HG03439 (cell line): ENCODE data around the gene TMPRSS13.
"Not testable (repeated sequence)": the region's sequence is repeated elsewhere in the genome, so short reads cannot be mapped to it uniquely, and the experiment has no call there.

Experiments used
- ATAC-seq: cut with Tn5 transposase; IDR thresholded peaks from one replicate; pipeline ENCODE4 v1.9.1; 2021; ENCODE audit warnings: mild to moderate bottlenecking, moderate library complexity; ENCODE audit not compliant: unreplicated experiment

TMPRSS13 gene

DNA sequence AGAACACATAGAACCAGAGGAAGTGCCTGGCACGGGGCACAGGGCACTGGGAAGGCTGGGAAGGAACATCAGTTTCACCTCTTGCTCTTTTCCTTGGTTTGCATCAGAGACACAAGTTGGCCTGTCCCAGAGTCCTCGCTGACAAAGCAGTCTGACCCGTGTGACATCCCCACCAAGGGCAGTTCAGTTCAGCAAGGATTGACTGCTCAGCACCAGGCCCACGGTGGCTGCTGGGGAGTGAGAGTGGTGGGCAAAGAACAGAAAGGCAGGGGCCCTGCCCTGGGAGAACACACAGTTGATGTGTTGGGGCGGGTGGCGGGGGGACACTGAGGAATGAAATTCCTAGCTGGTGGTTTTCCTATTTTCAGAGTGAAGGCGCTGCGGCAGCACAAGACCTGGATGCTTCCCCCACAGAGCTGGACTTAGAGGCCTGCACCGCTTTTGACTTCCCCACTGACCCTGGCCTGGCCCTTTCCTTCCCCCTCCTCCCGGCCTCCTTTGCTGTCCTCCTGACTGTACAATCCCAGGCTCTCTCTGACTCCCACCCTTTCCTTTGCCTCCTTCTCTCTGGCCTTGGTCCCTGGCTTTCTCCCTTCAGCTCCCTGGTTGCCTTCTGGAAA lies 2.2 kb upstream of the TMPRSS13 start:
- ATAC-seq, result no peak

DNA sequence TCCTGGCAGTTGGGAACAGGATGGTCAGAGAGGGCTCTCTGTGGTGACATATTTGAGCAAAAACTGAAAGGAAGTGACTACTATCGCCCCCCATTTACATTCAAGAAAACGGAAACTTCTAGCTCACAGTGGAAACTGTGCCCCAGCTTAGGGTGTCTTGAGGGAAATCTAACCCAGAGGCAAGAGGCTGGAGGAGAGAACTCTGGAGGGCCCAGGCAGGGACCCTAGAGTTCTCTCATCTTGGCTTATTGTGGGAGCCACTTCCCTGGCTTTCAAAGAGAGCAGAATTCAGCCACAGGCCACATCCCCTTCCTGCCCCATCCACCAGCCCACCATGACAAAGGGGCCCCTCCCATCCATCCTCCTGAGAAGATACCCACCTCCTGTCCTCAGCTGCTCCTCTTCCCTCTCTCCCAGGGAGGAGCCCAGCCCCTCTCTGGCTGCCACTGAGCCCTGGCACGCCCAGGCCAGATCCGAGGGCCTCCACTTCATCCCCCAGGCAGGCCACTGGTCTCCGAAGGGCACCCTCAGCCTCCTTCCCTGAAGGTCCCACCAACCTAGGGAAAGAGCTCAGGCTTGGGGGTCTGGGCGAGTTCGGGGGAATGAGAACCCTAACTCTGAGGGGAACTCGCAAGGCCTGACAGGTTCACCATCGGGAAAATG lies 1.6 kb upstream of the TMPRSS13 start:
- no peak for ATAC-seq

DNA sequence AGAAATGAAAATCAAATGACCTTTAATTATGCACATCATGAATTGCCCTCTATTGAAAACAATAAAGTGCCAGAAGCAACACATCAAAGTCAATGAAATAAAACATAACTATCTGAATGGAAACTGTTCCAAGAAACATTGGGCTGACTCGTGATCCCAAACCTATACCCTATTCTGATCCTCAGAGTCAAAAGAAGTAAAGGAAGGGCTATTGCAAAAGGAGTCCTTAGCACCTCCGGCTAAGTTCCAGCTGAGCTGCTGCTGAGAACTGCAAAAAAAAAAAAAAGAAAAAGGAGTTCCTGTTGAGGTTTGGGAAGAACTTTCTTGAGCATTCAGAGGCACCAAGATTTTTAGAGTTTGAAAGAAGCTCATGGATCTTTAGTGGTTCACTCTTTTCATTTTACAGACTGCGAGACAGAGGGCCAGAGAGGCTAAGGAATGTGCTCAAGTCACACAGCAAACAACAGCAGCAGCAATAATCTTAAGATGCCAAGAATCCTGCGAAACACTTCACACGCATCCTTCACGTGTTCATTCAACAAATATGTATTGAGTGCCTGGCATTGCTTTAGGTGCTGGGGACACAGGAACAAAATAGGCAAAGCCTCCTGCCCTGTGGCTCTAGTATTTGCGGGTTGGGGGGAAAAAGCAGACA lies 841 bp upstream of the TMPRSS13 start:
- no peak for ATAC-seq

DNA sequence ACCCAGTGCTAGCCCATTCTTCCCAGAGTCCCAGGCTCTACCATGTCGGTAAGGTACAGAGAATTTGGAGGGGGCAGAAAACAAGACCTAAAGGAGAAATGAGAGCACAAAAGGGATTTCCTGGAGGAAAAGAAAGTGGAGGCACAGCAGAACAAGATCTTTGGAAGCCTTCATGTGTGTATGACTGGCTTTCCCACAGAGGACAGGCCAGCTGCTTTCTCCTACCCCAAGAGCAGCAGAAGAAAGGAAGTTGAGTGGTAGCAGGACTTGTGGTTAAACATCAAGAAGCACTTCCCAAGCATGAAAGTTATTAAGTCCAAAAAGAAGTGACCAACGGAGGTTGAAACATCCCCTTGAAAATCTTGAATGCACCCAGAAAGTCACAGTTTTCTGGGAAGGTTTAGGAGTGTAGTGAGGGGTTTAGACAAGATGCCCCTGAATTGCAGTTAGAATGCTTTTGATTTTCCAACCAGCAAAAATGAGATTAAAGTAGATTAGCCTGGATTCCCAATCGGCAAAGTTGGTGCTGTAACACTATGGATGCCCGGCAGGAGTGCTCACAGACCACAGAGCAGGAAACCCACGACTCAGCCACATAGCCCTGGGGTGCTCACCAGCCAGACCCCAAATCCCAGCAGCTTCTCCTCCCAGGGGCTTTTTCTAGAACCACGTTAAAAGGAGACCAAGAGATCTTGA lies 608 bp downstream of the TMPRSS13 start:
- ATAC-seq, result no peak

DNA sequence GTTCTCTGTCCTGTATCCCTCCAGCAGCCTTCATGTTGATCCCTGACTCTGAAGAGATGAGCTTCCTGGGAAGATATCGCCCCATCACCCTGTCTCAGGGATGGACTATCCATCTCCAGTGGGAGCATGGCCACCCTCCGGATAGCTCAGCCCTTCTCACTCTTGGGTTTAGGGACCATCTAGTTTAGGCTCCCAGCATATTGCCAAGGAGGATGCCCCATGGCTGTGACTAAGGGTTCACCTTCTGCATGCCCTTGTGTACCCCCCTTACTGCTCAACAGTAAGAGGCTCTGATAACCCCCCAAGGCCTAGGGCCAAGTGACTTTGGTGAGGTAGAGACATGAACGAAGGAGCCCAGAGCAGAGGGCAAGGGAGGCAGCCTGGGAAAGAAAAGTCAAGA lies 1.3 kb downstream of the TMPRSS13 start:
- ATAC-seq, result no peak

DNA sequence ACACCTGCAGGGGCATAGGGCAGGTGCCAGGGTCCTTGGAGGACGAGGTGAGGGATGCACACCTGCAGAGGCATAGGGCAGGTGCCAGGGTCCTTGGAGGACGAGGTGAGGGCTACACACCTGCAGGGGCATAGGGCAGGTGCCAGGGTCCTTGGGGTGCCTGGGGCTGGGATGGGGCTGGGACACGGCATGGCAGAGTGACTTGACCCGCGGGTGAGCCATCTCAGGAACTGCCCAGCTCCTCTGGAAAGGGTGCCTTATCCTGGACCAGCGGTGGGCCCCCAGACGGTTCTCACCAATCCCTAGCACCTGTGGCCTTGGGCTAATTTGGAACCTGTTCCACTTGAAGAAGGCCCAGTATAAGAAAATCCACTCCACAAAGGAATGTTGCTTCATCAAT lies 3.0 kb downstream of the TMPRSS13 start:
- not testable (repeated sequence) for ATAC-seq

DNA sequence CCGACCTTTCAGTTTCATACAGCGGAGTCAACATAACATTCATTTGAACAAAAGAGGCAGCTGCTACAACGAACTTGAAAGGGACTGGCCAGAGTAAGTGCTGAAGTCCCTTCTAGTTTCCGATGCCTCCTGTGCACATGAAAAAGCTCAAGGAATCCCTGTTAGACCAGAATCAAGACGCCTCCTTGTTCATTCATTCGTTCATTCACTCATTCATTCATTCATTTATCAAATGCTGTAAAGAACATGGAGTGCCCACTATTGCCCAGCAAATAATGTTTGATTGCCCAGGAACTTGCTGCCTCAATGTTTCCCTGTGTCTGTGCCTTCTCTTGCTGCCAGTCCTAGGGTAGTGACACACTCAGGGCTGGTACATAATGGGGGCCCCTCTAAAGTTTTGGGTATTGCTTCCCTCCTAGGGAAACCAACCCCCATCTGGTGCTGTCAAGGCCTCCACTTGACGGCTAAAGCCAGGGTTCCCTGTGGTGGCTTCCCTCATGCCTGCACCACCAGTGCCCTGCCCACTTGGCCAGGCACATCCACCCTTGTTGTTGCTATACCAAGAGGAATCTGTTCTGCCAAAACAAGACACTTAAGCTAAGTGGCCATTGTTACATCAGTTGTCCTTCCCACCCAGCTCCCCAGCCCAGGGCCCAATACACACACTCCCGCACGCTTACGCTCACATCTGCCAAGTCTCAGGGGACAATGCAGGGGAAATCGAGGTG lies 3.8 kb downstream of the TMPRSS13 start:
- ATAC-seq, result no peak

DNA sequence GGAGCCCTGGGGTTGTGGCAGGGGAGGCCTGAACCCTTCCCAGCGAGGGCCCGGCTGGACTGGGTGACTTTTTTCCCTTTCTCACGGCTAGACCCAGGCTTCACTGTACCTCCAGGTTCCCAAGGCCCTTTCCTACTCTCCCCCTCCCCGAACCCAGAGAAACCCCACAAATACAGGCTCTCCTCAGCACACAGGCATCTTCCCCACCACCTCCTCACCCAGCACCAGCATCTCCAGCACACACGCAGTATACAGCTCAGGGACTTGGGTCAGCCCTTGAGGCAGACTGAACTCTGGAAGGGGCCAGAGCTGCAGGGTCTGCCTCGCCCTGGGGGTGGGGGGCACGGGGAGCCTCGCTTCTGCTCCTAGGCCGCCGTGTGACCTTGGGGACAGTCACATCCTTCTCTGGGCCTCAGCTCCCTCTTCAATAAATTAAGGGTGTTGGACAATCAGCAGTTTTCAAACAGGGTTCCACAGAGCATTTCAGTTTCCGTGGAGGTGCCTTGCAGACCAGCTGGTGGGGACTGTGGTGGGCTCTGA lies 4.5 kb downstream of the TMPRSS13 start:
- no peak for ATAC-seq

DNA sequence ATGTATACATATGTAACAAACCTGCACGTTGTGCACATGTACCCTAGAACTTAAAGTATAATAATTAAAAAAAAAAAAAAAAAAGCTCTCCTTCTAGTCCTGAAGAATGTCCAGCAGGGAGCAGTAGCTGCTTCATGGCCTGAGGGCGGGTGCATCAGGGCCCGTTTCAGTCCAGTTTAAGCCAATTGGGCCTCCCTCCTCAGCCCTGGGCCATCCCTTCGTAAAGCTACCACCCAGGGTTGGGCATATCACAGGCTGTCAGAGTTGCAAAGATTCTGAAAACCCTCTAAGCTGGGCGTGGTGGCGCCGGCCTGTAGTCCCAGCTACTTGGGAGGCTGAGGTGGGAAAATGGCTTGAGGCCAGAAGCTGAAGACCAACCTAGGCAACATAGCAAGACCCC lies 5.4 kb downstream of the TMPRSS13 start:
- no peak for ATAC-seq

DNA sequence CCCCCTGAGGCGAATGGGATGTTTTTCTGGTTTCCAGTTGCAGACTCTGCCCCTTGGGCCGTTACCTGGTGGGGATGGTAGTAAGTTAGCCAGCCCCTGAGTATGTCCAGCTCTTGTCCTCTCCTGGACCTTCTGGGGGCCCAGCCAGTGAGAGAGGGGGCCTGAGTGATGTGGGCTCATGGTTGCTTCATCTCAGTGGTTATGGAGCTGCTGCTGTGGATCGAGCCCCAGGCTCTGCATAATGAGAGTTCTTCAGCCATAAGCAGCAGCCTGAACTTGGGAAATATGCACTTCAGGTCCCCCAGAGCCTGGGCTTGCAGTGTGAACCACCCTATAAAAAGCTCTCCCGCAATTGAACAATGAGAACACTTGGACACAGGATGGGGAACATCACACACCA lies 5.9 kb downstream of the TMPRSS13 start:
- ATAC-seq, result no peak

DNA sequence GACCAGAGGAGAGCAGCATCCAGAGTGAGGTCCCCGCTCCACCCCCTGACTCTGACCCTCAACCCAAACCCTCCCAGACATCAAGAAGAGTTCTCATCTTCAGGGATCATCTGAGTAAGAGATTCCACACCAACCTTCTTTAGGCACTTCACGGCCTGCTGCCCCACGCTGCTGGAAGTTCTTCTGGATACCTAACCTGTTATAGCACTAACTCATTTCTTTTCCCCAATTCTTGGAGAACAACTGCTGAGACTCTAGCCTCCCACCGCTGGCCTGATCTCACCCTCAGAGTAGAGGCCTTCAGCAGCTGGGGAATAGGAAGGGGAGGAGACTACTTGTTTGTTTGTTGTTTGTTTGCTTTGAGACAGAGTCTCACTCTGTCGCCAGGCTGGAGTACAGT lies 7.3 kb downstream of the TMPRSS13 start:
- no peak for ATAC-seq

DNA sequence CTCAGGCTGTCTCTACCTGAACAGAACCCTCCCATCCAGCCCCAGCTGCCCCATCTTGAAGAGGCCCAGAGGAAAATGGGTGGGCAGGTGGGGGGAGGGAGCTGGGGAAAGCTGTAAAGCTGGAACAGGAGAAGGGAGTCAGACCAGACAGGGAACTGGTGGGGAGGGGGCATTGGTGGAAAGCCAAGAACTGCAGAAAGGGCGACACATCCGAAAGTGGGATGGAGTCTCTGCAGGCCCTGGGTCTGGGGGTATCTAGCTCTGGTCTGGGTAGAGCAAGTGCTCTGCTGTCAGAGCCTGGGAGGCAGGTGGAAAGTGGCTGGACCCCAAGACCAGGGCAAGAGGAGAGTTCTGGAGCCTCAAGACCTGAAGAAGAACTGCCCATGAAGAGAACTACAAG lies 7.7 kb downstream of the TMPRSS13 start:
- no peak for ATAC-seq

DNA sequence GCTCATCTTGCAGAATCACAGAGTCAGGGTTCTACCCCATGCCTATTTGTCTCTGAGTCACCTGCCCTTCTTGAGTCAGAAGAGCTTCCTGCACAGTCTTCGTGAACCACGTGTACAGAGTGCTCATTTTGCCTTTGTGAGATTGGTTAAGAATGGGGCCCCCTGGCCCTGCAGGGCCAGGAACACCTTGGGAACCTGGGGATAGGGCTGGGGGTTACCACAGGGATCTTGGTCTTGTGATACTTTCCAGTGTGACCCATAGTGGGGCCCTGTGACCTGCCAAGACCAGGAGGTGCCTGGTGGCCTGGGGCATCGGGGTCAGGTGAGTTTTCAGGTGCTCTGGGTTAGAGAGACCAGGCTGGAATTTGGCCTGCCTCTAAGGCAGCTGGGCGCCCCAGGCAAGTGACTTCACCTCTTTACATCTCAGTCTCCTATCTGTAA lies 9.4 kb downstream of the TMPRSS13 start:
- ATAC-seq, result no peak

DNA sequence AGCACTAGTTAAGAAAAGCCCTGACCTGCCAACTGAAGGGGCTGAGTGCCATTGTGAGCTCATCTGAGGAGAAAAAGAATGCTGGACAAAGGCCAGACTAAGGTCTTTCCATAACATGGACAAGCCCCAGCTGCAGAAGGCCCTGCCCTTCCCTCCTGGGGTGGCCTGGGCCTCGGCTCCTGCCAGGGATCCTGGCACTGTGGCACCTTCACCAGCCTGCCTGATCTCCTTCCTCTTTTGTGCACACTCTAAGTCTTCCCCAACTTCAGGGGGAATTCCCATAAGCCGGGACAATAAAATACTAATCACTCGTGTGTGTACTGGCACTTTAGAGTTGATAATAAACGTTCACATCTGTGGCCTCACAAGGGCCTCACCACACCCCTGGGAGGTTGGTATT lies 9.9 kb downstream of the TMPRSS13 start:
- ATAC-seq, result no peak

DNA sequence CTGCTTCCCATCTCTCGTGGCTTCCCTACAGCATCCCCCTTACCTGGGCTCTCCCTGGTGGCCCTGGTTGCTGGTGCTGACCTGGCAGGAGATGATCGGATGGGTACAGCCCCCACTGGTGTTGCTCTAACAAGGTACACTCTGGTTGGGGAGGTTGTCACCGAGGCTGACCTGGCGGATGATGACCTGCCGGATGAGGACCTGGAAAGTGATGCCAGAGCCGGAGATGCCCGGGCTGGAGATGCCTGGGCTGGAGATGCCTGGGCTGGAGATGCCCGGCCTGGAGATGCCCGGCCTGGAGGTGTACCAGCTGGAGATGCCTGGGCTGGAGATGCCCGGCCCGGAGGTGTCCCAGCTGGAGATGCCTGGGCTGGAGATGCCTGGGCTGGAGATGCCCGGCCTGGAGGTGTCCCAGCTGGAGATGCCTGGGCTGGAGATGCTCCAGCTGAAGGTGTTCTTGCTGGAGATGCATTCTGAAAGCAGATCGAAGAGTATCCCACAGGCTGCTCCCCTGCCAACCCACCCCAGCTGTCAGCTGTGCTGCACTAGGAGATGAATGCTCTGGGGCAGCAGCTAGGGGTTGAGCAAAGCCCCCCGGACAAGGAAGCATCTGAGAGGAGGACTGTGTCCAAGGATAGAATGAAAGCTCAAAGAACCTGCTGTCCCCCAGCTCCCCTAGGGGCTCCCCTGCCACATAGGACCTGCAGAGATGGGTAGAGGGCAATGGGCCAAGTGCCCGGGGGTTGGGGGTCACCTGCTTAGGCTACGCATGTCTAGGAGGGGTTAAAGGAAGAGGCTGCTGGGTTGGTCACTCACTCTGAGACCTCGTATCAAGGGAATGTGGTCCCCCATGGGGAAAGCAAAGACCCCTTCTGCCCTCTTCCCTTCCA lies 10.6 kb downstream of the TMPRSS13 start:
- ATAC-seq, result no peak

DNA sequence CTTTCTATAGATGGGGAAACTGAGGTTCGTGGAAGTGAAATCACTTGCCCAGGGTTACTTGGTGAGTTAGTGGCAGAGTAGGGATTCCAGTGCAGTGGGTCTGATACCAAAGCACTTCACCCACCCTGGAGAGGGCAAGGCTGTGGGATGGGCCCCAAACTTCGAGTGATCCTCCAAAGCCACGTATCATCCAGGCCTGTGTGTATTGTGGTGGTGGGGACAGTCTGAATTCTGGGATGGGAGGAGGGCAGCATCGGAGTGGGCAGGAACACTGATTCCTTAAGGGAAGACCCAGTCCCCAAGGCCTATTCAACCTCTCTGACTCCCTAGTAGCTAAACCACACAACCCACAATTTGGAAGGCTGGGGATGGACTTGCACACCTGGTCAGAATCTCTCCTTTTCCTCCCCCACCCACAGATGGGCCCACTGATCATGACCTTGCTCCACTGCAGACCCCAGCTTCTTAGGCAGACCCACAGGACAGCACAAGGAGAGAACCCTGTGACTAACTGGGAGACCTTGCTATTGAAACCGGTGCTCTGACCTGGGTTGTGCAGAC lies 11.5 kb downstream of the TMPRSS13 start:
- no peak for ATAC-seq

DNA sequence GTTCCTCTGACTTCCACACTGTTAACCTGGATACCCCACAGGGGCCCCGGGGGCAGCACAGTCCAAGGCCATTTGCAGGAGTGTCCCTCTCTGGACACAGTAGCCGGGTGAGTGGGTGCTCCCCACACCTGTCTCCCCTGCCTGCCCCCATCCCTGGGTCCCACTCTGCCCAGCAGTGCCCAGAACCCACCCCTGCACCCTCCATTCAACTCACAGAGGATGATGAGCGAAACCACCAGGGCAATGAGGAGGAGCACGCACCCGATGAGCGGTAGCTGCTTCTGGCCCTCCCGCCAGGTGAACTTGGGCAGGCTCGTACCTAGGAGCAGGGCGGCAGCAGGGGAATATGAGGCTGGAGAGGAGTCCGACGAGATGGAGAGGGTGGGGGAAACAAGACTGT lies 12.2 kb downstream of the TMPRSS13 start:
- ATAC-seq, result no peak

DNA sequence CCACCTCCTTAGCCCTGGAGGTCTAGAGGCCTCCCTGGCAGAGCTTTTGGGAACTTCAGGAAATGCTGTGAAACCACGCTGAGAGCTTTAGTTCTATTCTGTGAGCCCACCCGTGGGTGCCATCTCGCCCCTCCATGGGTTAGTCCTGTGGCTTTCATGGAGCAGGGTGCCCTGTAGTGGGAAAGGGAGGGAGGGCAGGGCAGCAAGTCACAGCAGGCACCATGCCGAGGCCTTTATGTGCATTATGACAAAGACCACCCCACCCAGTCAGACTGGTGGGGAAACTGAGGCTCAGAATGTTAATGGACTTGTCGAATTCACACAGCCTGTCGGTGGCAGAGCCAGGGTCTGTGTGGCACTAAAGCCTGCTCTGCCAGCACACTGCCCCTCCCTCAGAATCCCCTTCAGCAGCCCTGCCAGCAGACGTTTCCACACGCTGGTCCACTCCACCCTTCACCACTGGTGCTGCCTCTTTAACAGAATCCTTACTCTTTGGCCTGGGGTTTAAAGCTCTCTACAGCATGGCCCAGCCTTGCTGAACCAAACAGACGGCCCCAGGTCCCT lies 13.4 kb downstream of the TMPRSS13 start:
- no peak for ATAC-seq

DNA sequence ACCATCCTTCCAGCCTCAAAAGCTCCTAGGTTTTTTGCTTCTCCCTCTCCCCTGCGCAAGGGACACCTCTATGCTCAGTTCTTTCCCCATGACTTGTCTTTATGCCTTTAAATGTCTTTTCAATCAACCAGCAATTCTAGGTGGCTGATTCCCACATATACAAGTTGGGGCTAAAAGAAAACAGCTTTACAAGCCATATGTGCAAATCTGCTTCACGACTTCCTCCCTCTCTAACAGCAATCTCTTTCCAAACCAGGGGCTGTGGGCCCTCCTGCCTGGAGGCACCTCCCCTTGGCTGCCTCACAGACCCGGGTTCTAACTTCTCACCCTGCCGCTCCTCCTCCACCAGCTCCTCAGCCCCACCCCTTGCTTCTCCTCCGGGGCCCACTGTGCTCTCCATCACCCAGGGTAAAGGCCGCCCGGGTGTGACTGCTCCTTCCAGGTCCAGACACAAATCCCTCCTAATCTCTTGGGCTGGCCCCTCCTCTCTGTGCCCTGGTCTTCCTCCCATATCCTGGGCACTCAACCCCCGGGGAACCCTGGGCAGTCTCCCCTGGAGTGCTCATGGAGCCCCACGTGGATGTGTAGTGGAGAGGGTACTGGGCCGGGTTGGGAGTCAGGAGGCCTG lies 14.1 kb downstream of the TMPRSS13 start:
- no peak for ATAC-seq
